GM12878 (cell line): Measurements from ENCODE around the gene TLX2.

ENCODE experiments used
- ATF3 ChIP-seq: IDR thresholded peaks from 2 replicates; pipeline ENCODE4 v1.6.1; 2011; ENCODE audit warnings: low read depth, mild to moderate bottlenecking, low read length, moderate library complexity, borderline replicate concordance; ENCODE audit errors: extremely low read depth
- BACH1 ChIP-seq: fragments of 450-650 bp; IDR thresholded peaks from 2 replicates; pipeline ENCODE4 v1.6.1; 2017; ENCODE audit warnings: mild to moderate bottlenecking, borderline replicate concordance
- BMI1 ChIP-seq: fragments of 450-650 bp; IDR thresholded peaks from 2 replicates; pipeline ENCODE4 v1.6.1; 2016; ENCODE audit warnings: mild to moderate bottlenecking, moderate library complexity, borderline replicate concordance
- CTCF ChIP-seq, 3 experiments: IDR thresholded peaks in 2 of 3; conservative IDR thresholded peaks in 1 of 3; 2 replicates each; pipeline ENCODE4 v1.5.1; 2011; ENCODE audit warnings: low read depth in 3 of 3, low read length in 3 of 3, mild to moderate bottlenecking in 3 of 3, control low read depth in 2 of 3, moderate library complexity in 2 of 3, inconsistent platforms in 1 of 3, mixed read lengths in 1 of 3; ENCODE audit not compliant: control insufficient read depth in 2 of 3, insufficient read depth in 1 of 3; ENCODE audit errors: extremely low read depth in 1 of 3
- REST ChIP-seq: IDR thresholded peaks from 2 replicates; pipeline ENCODE4 v1.6.1; 2012; ENCODE audit warnings: mild to moderate bottlenecking, low read depth, low read length
- RFX5 ChIP-seq: IDR thresholded peaks from 2 replicates; pipeline ENCODE4 v1.6.1; 2011; ENCODE audit warnings: low read depth, low read length, improper control_type of control experiment

- TF ChIP-seq ATF3 (no peak), RFX5 (no peak), REST (no peak), BACH1 (no peak), CTCF (IDR thresholded peaks at IDR 0.05 in 2 of 3, conservative IDR thresholded peaks at IDR 0.05 in 1 of 3; ENCODE audit: control insufficient read depth in 2 of 3, extremely low read depth in 1 of 3, insufficient read depth in 1 of 3, low read depth in 3 of 3, low read length in 3 of 3) (no peak), BMI1 (no peak)
Measured at GRCh38 chr2:74488643-74489481, 25.4 kb upstream of the TLX2 start.
